Activated T-cell treated with anti-CD3 and anti-CD28 coated beads, Interleukin-2, amount 50 U/mL, for 48 hours (primary cell): Measurements from ENCODE around the gene WDR55.
"Not testable (repeated sequence)": the region's sequence is repeated elsewhere in the genome, so short reads cannot be mapped to it uniquely, and the experiment has no call there.

Experiments used
- DNase-seq, 2 experiments: peaks; one replicate each; pipeline ENCODE4 v3.0.0-alpha.2; 2020

Gene WDR55

DNA sequence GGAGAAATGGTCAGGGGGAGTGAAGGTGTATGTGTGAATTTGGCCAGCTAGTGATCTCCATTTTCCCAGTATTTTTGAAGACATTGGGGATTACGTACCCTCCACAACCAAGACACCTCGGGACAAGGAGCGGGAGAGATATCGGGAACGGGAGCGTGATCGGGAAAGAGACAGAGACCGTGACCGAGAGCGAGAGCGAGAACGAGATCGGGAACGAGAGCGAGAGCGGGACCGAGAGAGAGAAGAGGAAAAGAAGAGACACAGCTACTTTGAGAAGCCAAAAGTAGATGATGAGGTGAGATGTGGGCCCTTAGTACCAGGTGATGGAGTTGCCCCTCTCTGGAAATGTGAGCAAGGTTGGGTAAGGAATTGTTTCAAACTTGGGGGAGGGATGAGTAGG is 5.8 kb upstream of the WDR55 start:
- DNase-seq = no peak

DNA sequence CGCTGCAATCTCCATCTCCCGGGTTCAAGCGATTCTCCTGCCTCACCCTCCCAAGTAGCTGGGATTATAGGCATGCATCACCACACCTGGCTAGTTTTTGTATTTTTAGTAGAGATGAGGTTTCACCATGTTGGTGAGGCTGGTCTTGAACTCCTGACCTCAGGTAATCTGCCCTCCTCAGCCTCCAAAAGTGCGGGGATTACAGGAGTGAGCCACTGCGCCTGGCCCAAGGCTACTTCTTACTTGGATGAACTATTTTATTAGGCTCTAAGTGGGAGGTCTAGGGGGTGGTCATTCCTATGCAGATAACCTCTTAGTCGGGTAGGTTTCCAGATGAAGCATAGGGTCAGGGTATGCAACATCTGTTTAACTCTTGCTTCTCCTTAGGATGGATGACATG is 4.3 kb upstream of the WDR55 start:
- DNase-seq = not testable (repeated sequence)

- DNase-seq = no peak
Measured at GRCh38 chr5:140664030-140664358, 710 bp upstream of the WDR55 start.

GRCh38 chr5:140671035-140671434 is 6.3 kb downstream of the WDR55 start:
- DNase-seq = not testable (repeated sequence)

GRCh38 chr5:140671472-140672125 is 6.9 kb downstream of the WDR55 start:
- DNase-seq = no peak

GRCh38 chr5:140672455-140673186 is 7.9 kb downstream of the WDR55 start:
- DNase-seq = no peak

GRCh38 chr5:140673187-140673976 is 8.7 kb downstream of the WDR55 start, which contains the start of gene DND1:
Gene DND1 (minus strand): TSS chr5:140673576. CDS start chr5:140673542, 34 bp downstream.
- DNase-seq = peak in 1 of 2 experiments; percentile 23

GRCh38 chr5:140674211-140674610 is 9.5 kb downstream of the WDR55 start:
- no peak for DNase-seq

DNA sequence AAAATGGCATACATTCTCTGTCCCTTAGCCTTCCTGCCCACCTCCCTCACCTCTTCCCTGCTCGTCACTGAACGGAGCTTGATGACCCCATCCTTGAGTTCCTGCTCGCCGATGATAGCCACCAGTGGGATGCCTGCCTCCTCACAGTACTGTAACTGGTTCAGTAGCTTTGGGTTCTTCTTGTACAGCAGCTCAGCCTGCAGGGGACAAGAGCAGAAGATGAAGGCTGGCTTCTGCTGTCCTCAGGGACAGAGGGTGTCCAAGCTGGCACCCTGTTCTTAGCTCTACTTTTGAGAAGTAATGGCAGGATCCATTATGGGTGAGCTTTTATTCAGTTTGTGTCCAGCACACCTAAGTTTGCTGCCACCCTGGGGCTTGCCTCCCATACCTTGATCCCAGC is 9.9 kb downstream of the WDR55 start:
- no peak for DNase-seq

GRCh38 chr5:140677947-140678346 is 13.2 kb downstream of the WDR55 start:
- no peak for DNase-seq

DNA sequence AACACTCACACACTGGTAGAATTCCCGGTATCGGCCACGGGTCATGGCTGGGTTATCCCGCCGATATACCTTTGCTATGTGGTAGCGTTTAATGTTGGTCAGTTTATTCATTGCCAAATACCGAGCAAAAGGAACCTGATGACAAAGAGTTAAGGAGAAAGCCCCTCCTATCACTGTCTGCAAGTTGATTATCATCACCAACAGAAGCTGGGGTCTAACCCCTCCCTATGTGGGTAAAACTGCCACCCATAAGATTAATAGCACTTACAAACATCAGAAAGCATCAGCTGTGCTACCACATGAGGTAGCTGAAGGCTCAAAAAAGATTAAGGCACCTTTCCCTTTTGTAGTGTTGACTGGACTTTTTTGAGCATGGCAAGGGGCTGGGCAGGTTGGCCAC is 14.3 kb downstream of the WDR55 start:
- DNase-seq = no peak

- DNase-seq = no peak
Measured at GRCh38 chr5:140690376-140690932, 25.8 kb downstream of the WDR55 start.

DNA sequence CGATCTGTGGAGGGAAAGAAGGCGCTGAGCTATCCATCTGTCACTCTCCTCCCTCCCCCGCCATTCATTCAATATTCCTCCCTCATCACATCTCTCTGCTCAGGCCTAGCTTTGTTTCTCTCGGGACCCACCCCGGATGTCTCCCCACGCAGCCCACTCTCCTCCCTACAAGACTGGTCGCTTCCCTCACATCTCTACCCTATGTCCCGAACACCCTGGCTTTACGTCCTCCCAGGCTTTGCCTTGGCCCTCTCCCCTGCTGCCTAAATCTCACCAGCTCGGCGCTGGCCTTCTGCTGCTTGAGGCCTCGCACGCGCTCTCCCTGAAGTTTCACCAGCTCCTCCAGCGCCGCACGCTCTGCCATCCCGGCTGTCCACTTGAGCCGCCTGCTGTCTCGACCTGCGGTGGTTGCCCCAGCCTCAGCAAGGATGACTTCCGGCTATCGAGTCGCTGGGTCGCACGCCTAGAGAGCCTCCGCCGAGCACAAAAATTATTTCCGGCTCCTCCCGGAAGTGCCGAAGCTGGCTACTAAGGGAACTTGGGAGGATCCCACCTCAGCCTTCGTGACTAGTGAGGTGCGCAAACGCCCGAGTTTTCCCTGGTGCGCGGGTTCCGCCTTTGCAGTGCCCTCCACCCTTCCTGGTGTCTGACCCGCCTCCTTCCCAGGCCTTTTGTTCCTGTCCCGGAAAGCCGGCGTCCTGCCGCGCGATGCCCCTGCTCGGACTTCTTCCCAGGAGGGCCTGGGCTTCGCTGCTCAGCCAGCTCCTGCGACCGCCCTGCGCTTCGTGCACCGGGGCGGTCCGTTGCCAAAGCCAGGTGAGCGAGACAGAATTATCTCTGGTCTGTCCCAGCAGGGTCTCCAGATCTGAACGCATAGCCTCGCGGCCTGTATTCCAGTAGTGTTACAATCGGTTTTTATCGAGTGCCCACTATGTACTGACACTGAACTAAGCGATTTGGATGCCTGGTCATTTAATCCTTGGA is 26.5 kb downstream of the WDR55 start, which contains the start of the genes HARS1 and HARS2:
HARS1 (minus strand) TSS at position 430 of the 984 bp plus-strand sequence; CDS start at position 364, 66 bp downstream.
HARS2 (plus strand) TSS at position 515 of the 984 bp plus-strand sequence; CDS start at position 709, 194 bp downstream.
- peak; percentile 87 to 91 for DNase-seq

DNA sequence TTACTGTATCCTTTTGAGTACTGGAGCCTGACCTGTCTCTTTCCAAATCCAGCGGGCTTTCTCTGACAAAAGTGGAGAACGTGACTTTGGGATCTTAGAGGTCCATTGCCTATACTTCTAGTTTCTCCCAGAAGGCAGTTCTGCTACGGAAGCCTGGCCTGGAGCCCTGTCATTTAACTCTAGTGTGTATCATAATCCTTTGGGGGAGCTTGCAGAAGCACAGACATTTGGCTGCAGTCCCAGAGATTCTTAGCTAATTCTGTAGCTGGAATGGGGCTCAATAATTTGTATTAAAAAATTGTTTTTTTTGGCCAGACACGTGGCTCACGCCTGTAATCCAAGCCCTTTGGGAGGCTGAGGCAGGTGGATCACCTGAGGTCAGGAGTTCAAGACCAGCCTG is 29.6 kb downstream of the WDR55 start:
- no peak for DNase-seq

- no peak for DNase-seq
Measured at GRCh38 chr5:140696891-140697492, 32.3 kb downstream of the WDR55 start.

DNA sequence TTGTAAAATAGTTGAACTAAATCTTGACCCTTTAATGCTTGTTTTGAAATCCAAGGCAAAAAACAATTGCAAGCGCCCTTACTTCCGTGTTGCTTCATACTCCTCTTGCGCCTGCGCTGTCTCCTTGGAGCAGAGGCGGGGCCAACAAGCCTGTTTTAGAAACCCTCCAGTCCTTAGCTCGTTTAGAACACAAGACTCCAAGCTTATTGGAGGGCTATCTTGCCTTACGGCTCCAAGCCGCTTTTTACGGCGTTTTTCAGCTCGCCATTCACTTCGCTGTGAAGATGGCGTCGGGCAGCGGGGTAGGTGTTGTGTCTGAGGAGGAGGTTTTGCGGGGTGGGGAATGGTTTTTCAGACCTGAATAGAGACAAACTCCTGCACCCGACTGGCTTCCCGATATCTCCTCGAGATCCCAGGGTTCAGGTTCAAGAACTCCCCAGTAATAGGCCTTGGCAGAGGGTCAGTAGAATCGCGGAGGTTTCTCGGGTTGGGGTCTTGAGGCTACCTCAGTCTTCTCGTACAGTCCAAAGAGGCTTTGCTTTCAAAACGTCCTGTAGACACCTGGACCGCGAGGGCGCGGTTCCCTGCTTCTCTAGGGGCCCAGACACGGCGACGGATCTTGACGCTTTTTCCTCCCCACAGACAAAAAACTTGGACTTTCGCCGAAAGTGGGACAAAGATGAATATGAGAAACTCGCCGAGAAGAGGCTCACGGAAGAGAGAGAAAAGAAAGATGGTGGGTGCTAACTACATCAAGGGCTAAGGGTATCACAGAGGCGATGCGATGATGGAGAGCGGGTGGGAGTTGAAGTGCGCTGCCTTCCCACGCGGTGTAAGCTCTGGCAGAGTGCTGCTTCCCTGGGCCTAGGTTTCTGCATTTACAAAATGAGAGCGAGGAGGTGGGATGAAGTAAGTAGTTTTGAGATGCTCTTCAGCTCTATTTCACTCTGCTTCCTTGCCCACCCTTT is 35.8 kb downstream of the WDR55 start, which contains the start of gene ZMAT2:
ZMAT2 (plus strand) TSS at position 271 of the 968 bp plus-strand sequence; CDS start at position 285, 14 bp downstream.
- peak; percentile 92 to 93 for DNase-seq

DNA sequence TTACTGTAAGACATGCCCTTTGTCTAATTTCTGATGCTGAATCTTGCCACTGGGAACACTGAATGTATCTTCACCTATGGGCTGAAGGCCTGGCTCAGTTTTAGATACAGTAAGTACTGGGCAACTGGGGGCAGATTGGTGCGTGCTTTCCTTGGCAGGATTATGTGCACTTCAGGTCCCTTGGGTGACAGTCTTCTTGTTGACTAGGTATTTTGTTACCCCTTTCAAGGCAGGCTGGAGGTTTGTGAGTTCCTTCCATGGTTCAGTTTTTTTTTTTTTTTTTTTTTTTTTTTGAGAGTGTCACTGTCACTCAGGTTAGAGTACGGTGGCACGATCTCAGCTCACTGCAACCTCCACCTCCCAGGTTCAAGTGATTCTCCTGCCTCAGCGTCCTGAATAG is 43.1 kb downstream of the WDR55 start:
- no peak for DNase-seq

DNA sequence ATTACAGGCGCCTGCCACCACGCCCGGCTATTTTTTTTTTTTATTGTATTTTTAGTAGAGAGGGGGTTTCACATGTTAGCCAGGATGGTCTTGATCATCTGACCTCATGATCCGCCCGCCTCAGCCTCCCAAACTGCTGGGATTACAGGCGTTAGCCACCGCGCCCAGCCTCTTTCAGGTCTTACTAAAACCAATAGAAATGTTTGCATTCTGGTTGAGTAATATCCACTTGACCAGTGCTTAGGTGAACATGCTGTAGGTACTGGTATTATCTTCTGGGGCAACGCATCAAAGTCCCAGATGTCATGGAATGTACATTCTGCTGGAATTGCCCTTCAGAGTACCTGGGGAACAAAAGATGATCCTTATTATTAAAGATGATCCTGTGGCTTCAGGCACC is 44.1 kb downstream of the WDR55 start:
- DNase-seq = not testable (repeated sequence)

- peak; percentile 93 to 94 for DNase-seq
Measured at GRCh38 chr5:140710899-140711552, 46.3 kb downstream of the WDR55 start.
